ENCODE data around the gene FRMD4A. TPM values are rescaled to one million over a fixed set of nuclear protein-coding genes. Genes with fewer than 3 reads are reported as not detected.

Gene FRMD4A
- total and polyA plus RNA-seq, 2 experiments from 2014 or later: 5.4 to 10.3 TPM

DNA sequence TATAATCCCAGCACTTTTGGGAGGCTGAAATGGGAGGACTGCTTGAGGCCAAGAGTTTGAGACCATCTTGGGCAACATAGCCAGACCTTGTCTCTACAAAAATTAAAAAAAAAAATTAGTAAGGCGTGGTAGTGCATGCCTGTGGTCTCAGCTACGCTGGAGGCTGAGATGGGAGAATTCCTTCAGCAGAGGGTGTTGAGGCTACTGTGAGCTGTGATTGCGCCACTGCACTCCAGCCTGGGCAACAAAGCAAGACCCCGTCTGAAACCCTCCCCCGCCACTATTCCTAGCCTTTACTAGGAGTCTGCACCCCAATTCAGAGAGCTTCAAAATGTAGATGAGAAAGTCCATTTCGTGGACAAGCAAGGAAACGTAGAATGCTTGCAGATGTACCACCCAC, 648.8 kb downstream of the FRMD4A start:
- Histone ChIP-seq H3K27me3 (no peaks in the 10 kb centered on the region), H3K9me2 (replicated peaks; ENCODE audit: insufficient read depth) (no peaks in the 10 kb centered on the region), H3K4me2 (no peak overlapping the region), H3K27ac (no peak overlapping the region), H3K4me3 (no peak overlapping the region), H3K4me1 (ENCODE audit: insufficient read depth) (peaks cover 3% of the 10 kb centered on the region), H3K9me3 (ENCODE audit: low read depth) (no peaks in the 10 kb centered on the region), H4K20me1 (ENCODE audit: insufficient read depth, poor library complexity, severe bottlenecking) (no peaks in the 10 kb centered on the region), H3K36me3 (replicated peaks; ENCODE audit: insufficient read depth, low read depth) (no peaks in the 10 kb centered on the region), H2AFZ (no peak overlapping the region), H3K79me2 (no peaks in the 10 kb centered on the region)
- DNase-seq (ENCODE audit: low spot score): no peak
- 81% methylated on average over 7 of the region's 7 CpGs for WGBS (ENCODE audit: low lambda C conversion rate, missing lambda C conversion rate)
- TF ChIP-seq, protein P1, sequence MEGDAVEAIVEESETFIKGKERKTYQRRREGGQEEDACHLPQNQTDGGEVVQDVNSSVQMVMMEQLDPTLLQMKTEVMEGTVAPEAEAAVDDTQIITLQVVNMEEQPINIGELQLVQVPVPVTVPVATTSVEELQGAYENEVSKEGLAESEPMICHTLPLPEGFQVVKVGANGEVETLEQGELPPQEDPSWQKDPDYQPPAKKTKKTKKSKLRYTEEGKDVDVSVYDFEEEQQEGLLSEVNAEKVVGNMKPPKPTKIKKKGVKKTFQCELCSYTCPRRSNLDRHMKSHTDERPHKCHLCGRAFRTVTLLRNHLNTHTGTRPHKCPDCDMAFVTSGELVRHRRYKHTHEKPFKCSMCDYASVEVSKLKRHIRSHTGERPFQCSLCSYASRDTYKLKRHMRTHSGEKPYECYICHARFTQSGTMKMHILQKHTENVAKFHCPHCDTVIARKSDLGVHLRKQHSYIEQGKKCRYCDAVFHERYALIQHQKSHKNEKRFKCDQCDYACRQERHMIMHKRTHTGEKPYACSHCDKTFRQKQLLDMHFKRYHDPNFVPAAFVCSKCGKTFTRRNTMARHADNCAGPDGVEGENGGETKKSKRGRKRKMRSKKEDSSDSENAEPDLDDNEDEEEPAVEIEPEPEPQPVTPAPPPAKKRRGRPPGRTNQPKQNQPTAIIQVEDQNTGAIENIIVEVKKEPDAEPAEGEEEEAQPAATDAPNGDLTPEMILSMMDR (IDR thresholded peaks at IDR 0.05; ENCODE audit: poor library complexity): no peak
- no peak for TF ChIP-seq EZH2 (IDR thresholded peaks at IDR 0.05; ENCODE audit: borderline replicate concordance)
- TF ChIP-seq EZH2phosphoT487 (IDR thresholded peaks at IDR 0.05; ENCODE audit: low read depth, severe bottlenecking, unreplicated experiment): no peak

DNA sequence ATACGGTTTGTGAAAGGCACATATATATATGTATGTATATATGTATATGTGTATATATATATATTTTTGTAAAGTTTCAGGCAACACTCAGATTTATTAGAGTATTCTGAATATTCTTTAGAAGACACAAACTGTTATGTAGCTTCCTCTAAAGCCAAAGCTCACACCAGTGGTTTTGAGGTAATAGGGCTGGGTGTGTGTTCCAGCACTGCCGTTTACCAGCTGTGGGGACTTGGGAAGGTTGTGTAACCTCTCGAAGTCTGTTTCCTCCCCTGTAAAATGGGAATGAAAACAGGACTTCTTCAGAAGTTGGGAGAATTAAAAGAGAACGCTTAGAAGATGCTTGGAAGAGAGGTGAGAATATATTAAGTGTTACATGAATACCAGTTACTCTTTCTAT, 649.2 kb downstream of the FRMD4A start:
- no peak overlapping the region for H3K4me2 ChIP-seq
- DNase-seq (ENCODE audit: low spot score): no peak
- no peaks in the 10 kb centered on the region for H3K27me3 ChIP-seq
- H3K9me3 ChIP-seq (ENCODE audit: low read depth): no peaks in the 10 kb centered on the region
- H3K4me1 ChIP-seq (ENCODE audit: insufficient read depth): peaks cover 3% of the 10 kb centered on the region
- no peaks in the 10 kb centered on the region for H3K79me2 ChIP-seq
- no peaks in the 10 kb centered on the region for H4K20me1 ChIP-seq (ENCODE audit: insufficient read depth, poor library complexity, severe bottlenecking)
- WGBS (ENCODE audit: low lambda C conversion rate, missing lambda C conversion rate): 73% methylated on average over 4 of the region's 4 CpGs
- no peaks in the 10 kb centered on the region for H3K9me2 ChIP-seq (replicated peaks; ENCODE audit: insufficient read depth)
- no peak overlapping the region for H3K27ac ChIP-seq
- no peak overlapping the region for H3K4me3 ChIP-seq
- no peak overlapping the region for H2AFZ ChIP-seq
- H3K36me3 ChIP-seq (replicated peaks; ENCODE audit: insufficient read depth, low read depth): no peaks in the 10 kb centered on the region
- TF ChIP-seq, protein P1 (IDR thresholded peaks at IDR 0.05; ENCODE audit: poor library complexity): no peak

DNA sequence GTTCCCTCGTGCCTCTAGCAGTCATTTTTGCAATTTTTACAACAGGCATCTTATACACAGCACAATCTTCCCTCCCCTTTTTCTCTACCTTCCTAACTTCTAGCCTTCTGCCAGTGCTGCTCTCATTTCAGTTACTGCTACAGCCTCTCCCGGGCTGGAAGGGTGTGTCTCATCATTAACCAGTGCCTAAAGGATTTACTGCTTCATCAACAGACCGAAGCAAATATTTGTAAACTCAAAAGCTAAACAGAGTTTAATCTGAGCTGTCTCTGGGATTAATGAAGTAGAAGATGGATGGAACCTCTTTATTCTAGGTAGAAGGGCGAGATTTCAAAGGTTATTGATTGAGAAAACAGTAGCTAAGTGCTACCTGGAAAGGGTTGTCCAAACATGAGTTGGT, 649.6 kb downstream of the FRMD4A start:
- Histone ChIP-seq H3K79me2 (no peaks in the 10 kb centered on the region), H3K9me3 (ENCODE audit: low read depth) (no peaks in the 10 kb centered on the region), H3K9me2 (replicated peaks; ENCODE audit: insufficient read depth) (no peaks in the 10 kb centered on the region), H3K4me1 (ENCODE audit: insufficient read depth) (peaks cover 3% of the 10 kb centered on the region), H3K4me2 (no peak overlapping the region), H4K20me1 (ENCODE audit: insufficient read depth, poor library complexity, severe bottlenecking) (no peaks in the 10 kb centered on the region), H3K27ac (no peak overlapping the region), H3K36me3 (replicated peaks; ENCODE audit: insufficient read depth, low read depth) (no peaks in the 10 kb centered on the region), H3K4me3 (no peak overlapping the region), H3K27me3 (no peaks in the 10 kb centered on the region), H2AFZ (no peak overlapping the region)
- 49% methylated on average over 4 of the region's 4 CpGs for WGBS (ENCODE audit: low lambda C conversion rate, missing lambda C conversion rate)
- no peak for DNase-seq (ENCODE audit: low spot score)
- TF ChIP-seq EZH2phosphoT487 (IDR thresholded peaks at IDR 0.05; ENCODE audit: low read depth, severe bottlenecking, unreplicated experiment): no peak
- TF ChIP-seq, protein P1 (IDR thresholded peaks at IDR 0.05; ENCODE audit: poor library complexity): no peak
- no peak for TF ChIP-seq EZH2 (IDR thresholded peaks at IDR 0.05; ENCODE audit: borderline replicate concordance)

Measured in hepatocyte (in vitro differentiated cells).